Loucy (cell line): ENCODE data around the gene LLGL2.

Experiments
- CTCF ChIP-seq: fragments of 200-600 bp; sonication (generic); conservative IDR thresholded peaks from 2 replicates; pipeline ENCODE4 v1.5.1; 2014; ENCODE audit warnings: mild to moderate bottlenecking, antibody characterized with exemption, low read length
- EZH2phosphoT487 ChIP-seq: fragments of 200-600 bp; IDR thresholded peaks from 2 replicates; pipeline ENCODE4 v1.6.1; 2018; ENCODE audit warnings: antibody characterized with exemption, mild to moderate bottlenecking, moderate library complexity, borderline replicate concordance

DNA sequence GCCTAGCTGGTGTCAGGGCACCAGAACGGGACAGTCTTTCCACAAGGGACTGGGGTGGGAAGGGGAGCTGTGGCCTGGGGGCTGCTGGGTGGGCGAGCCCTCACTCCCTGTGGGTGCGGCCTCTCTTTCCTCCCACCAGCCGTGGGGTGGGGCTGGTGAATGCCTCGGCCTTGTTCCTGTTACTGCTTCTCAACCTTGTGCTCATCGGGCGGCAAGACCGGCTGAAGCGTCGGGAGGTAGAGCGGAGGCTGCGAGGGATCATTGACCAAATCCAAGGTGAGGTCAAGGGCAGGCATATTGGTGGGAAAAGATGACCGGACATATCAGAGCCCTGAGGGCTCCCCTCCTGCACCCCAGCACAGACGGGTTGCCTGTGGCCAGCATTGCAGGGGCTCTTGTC is 39.3 kb upstream of the LLGL2 start:
- no peak for TF ChIP-seq CTCF
- TF ChIP-seq EZH2phosphoT487, result no peak
